Stomach (tissue), 4 donors: Measurements from ENCODE around the gene GPR143.

ENCODE experiments used
- POLR2A ChIP-seq, 4 donors: fragments of 450-650 bp; IDR thresholded peaks; one replicate each; pipeline ENCODE4 v1.6.1; 2016; ENCODE audit warnings: antibody characterized with exemption in 4 of 4, control low read depth in 2 of 4, mild to moderate bottlenecking in 1 of 4, moderate library complexity in 1 of 4
- POLR2AphosphoS5 ChIP-seq, 3 donors: sonication (generic); formaldehyde crosslinking; IDR thresholded peaks; one replicate each; pipeline ENCODE4 v1.6.1; 2016; ENCODE audit warnings: antibody characterized with exemption in 3 of 3

DNA sequence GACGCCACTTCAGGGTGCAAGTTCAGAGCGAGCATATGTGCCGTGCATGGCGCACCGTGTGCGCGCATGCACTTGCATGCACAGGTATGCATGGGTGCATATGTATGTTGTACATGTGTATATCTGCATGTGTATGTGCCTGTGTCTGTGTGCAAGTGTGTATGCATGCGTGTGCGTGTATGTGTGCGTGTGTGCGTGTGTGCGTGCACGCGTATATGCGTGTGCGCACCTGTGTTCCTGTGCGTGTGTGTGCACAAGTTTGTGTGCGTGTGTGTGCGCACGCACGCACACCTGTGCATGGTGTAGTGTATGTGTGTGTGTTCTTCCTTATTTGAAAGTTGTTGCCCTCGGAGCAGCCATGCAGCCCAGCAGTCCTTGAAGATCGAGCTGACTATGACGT, 76.8 kb downstream of the GPR143 start:
- TF ChIP-seq POLR2A (IDR thresholded peaks at IDR 0.05): no peak
- no peak for TF ChIP-seq POLR2AphosphoS5 (IDR thresholded peaks at IDR 0.05)
